ENCODE measurements around the gene ZCCHC12.

The ZCCHC12 gene

GRCh38 chrX:118867251-118867650 is 43.6 kb downstream of the ZCCHC12 start:
- DNase-seq (ENCODE audit: low read depth in 4 of 4, low spot score in 1 of 4) = no peak

GRCh38 chrX:118872102-118872566 is 48.5 kb downstream of the ZCCHC12 start:
- no peak for DNase-seq (ENCODE audit: low read depth in 4 of 4, low spot score in 1 of 4)
